DMS153 (cell line): ENCODE data around the gene ASPN.

Source experiments
- DNase-seq: peaks from one replicate; lab custom pipeline; 2025; lab: John Stamatoyannopoulos, UW

The ASPN gene

DNA sequence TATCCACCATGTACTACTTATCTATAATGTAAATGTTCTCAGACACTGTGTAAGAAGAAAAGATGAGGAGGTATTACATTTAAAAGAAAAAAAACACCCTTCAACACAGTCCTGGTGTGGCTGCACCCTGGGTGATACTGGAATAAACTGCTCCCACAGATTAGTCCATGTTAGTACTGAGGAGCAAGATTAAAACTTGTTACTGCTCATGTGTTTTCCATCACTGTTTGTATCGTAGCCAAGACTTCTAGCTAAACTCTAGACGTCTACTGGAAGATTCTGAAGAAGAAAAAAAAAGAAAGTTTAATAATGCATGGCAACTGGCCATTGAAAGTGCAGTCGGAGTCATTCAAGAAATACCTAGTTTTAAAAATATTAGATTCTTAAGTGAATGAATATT, at the start of gene ASPN:
TSS of gene ASPN (minus strand) at position 178 of the 400 bp plus-strand sequence.
- DNase-seq: no peak

DNA sequence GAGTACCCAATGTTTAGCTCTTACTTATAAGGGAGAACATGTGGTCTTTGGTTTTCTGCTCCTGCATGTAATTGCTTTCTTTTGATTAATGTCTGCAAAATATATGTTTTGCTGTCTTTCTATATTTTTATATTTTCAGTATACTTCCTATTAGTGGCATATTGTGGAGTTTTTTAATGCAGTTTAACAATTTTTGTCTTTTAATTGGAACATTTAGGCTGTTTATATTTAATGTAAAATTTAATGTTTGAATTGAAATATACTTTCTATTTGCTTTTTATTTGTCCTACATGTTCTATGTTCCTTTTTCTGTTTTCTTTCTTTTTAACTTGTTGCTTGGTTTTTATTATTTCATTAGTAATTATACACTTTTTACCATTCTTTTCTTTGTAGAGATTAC, 48.6 kb upstream of the ASPN start:
- DNase-seq: no peak

DNA sequence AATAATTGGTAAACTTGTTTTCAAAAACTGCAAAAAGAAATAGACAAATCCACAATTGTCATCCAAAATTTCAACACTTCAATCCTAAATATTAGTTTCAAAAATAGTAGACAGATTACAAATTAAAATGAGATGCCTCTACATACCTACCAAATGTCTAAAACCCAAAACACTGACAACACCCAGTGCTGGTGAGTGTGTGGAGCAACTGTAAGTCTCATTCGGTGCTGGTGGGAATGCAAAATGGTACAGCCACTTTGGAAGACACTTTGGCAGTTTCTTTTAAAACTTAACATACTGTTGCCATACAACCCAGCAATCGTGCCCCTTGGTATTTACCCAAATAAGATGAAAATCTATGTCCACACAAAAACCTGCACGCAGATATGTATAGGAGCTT, 46.8 kb upstream of the ASPN start:
- DNase-seq: no peak

DNA sequence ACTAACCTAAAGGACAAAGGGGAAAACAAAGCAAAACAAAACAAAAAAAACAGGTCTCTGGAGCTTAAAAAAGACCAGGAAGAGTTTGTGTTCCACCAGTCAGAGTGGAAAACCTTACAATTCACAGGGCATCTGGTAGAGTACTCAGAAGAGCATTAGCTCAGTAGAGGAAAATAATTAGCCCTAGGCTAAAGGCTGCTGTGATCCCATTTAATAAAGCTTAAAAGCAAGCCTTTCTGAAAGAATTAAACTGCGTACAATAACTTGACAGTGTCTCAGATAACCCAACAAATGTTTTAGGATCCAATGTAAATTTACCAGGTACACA, 46.2 kb upstream of the ASPN start:
- DNase-seq: no peak

DNA sequence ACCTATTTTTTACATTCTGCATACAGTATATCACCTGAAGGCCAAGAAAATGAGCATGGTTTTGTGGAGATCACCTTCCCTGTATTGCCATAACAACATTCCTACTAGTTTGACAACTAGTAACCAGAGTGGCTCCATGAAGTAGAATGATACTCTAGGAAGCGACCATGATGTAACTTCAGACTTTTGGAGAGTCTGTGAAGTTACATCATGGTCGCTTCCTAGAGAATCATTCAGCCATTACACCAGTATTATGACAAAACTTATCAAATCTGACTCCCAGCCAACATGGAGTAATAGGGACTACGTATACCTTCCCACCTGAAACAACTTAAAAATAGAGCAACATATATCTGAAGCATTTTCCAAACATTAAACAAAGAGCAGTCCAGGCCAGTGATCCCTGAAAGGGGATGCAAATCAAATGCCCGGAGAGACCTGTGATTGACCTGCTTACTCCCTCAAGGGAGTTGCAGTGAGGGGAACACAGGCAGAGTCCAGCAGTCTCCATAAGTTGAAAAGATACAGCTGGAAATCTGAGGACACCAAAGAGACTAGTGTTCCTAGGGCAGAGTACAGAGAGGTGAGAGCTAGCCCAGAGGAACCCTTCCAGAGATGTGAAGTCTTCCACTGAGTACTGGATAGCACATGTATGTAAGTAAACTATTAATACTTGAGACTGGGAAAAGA, 45.7 kb upstream of the ASPN start:
- DNase-seq: no peak

DNA sequence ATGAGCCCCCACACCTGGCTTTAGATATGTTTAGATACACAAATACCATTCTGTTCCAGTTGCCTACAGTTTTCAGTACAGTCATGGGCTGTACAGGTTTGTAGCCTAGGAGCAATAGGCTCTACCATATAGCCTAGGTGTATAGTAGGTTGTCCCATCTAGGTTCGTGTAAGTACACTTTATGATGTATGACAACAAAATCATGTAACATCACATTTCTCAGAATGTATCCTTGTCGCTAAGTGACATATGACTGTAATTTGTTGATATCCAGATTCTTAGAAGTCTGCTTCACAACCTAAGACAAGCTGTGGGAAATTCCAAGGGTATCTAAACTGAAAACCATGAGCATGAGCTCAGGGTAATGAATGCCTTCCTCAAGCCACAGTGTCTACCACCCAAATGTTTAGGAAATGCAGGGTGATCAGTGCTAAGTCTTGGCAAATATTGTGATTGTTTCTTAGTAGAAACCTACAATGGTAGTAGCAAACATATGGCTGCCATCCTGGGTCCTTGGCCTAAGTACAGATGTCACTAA, 45.1 kb upstream of the ASPN start:
- DNase-seq: no peak

DNA sequence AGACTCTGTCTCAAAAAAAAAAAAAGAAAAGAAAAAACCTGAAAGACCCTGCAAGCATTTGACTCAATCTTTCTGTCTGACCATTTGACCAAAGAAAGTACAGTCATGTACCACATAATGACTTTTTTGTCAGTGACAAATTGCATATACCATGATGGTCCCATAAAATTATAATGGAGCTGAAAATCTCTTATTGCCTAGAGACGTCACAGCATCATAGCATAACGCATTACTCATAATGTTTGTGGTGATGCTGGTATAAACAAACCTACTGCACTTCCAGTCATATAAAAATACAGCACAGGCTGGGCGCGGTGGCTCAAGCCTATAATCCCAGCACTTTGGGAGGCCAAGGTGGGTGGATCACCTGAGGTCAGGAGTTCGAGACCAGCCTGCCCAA, 43.0 kb upstream of the ASPN start:
- no peak for DNase-seq

DNA sequence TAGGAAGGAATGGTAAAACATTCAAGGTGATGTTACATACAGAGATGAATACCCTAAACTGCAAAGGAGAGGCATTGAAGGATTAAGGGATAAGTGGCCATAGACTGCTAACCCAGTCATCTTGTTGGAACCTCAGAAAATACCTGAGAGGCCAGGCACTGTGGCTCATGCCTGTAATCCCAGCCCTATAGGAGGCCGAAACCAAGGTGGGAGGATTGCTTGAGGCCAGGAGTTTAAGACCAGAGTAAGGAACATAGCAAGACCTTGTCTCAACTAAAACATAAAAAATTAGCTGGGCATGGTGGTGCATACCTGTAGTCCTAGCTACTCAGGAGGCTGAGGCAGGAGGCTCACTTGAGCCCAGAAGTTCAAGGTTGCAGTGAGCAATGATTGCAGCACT, 42.6 kb upstream of the ASPN start:
- no peak for DNase-seq

DNA sequence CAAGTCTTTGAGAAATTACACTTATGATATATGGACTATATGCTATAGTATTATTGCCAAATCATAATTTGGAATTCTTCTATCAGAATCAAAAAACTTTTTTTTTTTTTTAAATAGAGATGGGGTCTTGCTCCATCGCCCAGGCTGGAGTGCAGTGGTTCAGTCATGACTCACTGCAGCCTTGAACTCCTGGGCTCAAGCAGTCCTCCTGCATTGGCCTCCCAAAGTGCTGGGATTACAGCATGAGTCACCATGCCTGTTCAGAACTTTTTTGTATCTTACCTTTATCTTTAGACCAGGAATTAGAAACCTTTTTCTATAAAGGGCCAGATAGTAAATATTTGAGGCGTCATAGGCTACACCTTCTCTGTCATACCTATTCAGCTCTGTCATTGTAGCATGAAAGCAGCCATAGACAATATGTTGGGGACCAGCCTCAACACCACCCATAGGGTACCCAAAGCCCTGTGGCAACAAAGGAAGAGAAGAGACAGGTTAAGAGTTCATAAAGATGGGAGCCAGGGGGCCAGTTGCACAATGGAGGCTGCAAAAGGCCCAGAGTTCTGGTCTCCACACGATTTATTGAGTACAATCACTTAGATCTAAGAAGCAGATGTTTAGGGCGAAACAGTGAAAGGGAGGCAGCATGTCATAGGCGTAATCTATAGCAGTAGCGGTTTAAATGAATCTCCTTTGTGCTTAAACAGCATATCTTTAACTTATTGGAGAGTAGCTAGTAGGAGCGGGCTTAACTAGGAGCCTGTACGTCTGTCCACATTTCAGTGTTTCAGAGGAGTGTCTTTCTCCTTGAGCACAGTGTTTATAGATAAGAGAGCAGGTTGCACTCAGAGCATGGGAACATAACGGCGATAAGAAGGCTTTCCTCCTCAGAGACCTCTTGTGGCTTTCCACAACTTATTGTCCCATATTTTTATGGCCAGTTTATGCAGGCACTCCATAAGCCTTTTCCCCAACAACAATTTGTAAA, 41.0 kb upstream of the ASPN start:
- DNase-seq: no peak

DNA sequence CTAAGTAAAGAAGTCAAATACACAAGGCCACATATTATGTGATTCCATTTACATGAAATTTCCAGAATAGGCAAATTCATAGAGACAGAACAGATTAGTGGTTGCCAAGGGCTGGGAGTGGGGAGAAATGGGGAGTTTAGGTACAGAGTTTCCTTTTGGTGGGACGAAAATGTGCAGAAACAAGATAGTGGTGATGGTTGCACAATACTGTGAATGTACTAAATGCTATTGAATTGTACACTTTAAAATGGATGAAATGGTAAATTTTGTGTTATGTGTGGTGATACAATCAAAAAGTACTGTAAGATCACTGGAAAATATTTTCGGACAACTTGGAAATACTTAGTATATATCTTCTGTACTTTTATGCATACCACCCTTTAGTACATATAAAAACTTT, 38.5 kb upstream of the ASPN start:
- DNase-seq: no peak

DNA sequence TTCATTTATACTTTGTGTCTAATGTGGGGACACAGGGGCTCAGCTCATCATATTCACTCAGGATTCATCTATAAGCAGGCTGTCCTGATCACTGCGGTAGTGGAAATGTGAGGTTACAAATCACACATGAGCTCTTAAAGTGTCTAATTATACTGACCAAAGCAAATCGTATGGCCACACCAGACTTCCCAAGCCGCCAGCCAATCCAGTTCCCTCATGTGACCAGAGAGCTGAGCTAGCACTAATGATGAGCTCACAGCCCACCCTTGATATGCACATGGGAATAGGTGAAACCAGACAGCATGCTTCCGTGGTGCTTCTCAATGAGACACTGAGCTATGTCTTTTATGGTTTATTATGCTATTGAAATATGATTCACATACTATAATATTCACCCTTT, 35.9 kb upstream of the ASPN start:
- DNase-seq: no peak

DNA sequence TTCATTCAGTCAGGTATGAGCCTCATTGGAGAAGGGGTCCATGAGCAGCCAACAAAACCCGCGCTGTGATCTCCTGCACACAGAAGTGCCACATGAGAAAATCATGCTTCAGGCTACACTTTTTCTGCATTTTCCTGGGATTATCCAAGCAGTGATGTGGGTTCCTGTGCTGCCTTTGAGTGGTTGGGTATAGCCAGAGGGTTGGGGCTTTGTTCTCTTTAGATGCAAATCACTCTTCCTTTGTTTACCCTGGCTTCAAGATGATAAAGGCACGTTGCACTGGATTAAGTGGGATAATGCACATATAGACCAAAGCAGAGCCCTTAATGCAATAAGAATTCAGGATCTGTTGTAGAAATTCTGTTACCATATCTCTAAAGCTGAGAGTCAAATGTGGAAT, 34.7 kb upstream of the ASPN start:
- DNase-seq: no peak

DNA sequence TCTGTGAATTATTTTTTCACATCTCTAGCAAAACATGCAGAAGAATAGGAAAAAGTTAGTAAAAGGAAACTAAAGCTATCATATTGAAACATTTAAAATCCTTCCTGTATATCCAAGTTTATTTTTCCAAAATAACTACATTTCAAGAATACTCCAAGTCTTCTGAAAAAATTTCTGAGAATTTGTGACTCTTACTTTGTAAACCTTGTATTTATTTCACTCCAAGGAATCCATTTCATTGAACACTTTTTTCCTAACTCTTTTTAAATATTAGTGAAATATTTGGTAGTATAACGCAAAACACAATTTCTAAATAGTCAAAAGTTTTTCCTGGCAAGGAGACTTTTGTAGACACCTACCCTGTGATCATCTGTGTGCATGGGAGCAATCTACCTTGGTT, 34.2 kb upstream of the ASPN start:
- no peak for DNase-seq

DNA sequence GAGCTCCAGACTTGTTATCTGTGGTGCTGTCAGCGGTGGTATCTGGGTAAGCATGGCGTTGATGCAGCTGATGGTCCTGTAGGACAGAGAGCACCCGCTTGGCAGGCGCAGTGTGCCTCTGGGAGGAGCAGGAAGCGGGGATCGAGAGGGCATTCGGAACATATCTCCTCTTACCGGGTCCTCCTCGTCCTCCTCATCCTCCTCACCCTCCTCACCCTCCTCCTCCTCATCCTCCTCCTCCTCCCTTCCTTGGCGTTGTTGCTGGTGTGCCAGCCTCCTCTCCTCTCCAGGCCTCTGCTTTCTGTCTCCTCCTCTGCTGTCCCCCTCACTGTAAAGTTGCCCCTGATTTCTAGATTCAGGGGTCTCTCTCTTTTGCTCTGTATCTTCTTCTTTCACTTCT, 32.3 kb upstream of the ASPN start:
- DNase-seq: no peak

DNA sequence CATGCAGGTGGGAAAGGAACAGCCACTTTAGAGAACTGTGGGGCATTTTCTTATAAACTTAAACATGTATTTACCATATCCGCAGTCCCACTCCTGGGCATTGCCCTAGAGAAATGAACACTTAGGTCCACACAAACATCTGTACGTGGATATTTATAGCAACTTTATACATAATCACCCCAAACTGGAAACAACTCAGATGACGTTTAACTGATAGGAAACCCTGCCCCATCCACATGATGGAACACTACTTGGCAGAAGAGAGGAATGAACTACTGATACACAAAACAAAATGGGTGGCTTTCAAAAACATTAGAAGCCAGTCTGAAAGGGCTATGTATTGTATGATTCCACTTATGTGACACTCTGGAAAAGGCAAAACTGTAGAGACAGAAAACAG, 31.0 kb upstream of the ASPN start:
- no peak for DNase-seq

DNA sequence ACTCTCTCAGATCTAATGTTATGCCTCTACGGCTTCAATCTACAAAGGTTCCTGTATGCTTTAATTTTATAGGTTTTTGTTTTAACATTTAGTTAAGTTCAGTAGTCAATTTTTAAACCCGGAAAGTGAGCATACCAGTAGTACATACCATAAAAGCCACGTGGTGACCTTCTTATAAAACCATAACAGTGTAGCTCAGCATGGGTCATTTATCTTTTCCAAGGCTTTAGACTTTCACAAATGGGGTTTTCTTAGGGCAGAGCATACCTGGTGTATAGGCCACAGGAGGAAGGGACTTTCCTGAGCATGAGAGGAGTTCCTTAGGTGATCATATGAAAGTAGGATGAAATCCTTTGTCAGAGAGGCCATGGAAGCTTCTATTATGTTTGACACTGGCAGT, 30.3 kb upstream of the ASPN start:
- no peak for DNase-seq

DNA sequence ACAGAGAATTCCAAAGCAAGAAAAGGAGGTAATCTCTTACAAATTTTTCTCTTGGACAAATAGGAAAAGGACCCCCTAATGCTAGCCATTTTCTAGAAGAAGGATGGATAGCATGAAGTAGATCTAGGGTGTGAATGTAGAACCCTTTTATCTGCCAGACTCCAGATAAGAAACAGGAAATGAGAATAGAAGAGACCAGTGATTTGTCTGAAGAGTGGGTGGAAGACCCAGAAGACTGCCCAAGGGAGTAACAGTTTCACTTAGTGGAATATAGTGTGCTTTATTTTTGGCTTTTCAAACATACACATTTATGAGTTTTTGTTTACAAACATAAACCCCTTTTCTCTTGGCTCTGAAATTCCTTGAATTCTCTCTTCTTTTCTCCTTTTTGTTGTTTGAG, 28.4 kb upstream of the ASPN start:
- DNase-seq: no peak

DNA sequence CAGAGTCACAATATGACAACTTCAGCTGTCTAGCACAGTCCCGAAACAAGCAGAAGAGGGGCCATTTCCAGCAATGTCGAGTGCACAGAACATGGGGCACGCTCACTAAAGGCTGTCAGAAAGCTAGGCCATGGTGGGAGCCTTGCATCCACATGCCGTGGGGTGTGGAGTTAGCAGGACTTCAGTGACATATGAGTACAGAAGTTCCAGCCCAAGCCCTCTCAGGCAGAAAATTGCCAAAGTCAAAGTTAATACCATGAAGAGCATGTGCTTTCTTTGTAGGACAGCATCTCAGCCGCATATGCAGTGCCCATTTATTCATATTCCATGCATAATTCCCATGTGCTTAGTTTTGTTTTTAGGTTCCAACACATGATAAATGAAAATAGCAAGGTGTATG, 26.7 kb upstream of the ASPN start:
- no peak for DNase-seq

DNA sequence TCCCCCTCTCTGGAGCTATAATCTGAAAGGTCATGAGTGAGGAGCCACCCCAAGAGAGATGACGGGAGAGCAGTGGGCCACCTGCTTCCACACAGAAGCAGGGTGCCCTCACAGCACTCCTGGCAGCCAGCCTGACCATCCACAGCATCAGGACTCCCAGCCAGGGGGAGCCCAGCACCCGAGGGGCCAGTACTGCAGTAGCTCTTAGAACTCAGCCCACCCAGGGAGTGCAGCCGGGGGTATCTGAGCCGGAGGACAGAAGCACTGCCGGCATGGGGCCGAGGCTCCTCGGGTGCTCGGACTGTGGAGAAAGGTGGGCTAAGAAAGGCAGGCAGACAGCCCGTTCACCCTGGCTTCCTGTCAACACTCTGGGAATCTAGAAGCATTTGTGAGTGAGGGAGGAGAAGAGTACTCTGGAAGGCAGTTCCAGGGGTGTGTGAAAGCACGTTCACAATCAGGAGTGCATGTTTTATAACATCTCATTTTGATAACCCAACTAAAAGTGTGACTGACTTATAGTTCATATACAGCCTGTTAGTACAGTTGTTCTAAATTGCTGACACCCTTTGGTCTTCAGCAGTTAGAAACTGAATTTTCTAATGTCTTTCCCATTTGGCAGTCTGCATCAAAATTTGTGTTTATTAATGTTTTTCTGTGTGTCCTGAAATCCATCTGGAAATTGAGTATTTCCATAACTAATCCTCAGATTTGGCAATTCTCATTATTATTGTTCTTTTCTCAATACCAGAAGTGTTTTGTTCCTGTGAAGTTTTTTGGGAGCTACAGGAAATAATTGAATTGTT, 25.9 kb upstream of the ASPN start:
- no peak for DNase-seq

DNA sequence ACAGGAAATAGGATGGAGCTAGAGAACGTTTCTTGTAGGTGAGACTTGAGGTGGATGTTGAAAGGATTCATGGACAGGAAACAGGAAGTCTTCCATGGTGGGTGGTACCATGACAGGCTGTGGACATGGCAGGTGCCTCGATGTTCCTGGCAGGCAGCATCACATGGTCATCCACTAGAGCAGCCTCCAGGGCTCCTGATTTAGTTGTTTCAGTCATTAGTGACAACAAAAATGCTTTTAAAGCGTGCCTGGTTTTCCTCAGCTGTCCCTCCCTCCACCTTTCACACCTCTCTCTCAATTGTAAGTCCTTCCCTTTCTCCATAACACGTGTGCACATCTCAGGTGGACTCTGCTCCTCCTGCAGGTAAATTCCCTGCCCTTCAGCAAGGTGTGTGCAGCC, 25.2 kb upstream of the ASPN start:
- no peak for DNase-seq

DNA sequence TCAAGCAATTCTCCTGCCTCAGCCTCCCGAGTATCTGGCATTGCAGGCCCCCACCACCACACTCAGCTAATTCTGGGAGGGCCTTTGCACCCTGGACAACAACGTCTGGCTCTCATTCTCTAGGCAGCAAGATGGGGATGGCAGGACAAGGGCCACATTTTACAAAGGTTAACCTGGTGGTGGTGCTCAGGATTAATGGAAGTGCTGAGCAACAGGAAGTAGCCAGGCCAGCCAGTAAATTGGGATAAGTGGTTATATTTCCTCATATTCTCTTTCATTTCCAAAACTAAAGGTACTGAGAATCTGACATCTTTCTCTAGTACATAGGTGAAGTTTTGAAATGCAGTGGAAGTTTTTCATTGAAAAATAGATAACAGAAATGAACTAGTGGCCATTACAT, 24.7 kb upstream of the ASPN start:
- DNase-seq: no peak

DNA sequence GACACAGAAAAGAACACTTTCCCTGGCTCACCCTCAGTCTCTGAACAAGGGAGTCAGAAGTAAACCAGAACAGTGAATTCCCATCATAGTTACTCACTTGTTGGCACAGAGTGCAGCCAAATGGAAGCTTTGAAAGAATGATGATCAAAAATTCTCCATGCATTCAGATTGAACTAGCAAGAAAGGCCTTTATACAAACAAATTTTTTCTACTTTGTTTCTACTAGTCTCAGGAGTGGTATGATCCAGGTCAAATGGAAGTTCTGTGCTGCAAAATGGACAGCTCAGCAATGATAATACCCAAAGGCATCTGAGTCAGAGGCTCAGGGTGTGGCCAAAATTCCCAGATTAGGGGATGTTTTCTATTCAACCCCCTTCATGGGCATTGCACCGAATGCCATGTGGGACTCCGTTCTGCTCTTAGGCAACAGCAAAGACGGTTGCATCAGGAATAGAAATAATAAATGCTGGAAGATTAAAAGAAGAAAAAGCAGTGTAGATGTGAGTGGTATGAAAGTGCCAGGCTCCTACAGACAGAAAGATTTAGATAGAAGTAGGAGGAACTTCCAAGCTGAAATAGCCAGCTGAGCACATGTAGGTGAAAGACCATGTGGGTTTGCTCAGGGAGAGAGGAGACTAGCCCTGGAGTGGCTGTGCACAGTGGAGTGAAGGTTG, 24.0 kb upstream of the ASPN start:
- no peak for DNase-seq
